H1 (cell line): Measurements from ENCODE around the gene SLC8A1. TPM values are rescaled to one million over a fixed set of nuclear protein-coding genes. Genes with fewer than 3 reads are reported as not detected.

ENCODE experiments used
- CTCF ChIA-PET: fragments of 300-600 bp; sonication (Branson Sonifier 250); formaldehyde crosslinking; loops from one replicate; lab custom pipeline; 2021; ENCODE audit not compliant: partially characterized antibody; lab: Charles Lee
- POLR2A ChIA-PET: fragments of 300-600 bp; sonication (Branson Sonifier 250); formaldehyde crosslinking; loops from one replicate; lab custom pipeline; 2021; ENCODE audit warnings: inconsistent platforms; ENCODE audit not compliant: partially characterized antibody; lab: Charles Lee
- DNase-seq, 2 experiments: peaks; one replicate each; pipeline versions ENCODE4 v3.0.0 to v3.0.0-alpha.2; 2010 to 2022; ENCODE audit warnings: low spot score in 2 of 2, low read depth in 1 of 2, mixed read lengths in 1 of 2
- FAIRE-seq: peaks from 2 replicates; lab custom pipeline; 2011; peaks lifted over from hg19 to GRCh38; lab: Jason Lieb, UNC
- H2AFZ ChIP-seq: 2 replicates; pipeline ENCODE4 v1.8.1; 2012; ENCODE audit warnings: low read length, inconsistent platforms
- H2AK5ac ChIP-seq: 2 replicates; pipeline ENCODE4 v1.6.1; 2013; ENCODE audit warnings: low read depth, low read length
- H2BK120ac ChIP-seq: replicated peaks from 2 replicates; pipeline ENCODE3; 2013; ENCODE audit warnings: low read depth, low read length, inconsistent platforms
- H2BK12ac ChIP-seq: 2 replicates; pipeline ENCODE4 v1.6.1; 2013; ENCODE audit warnings: low read depth, low read length
- H2BK15ac ChIP-seq: 2 replicates; pipeline ENCODE4 v1.6.1; 2013; ENCODE audit warnings: low read length
- H2BK20ac ChIP-seq: 2 replicates; pipeline ENCODE4 v1.6.1; 2013; ENCODE audit warnings: low read length
- H2BK5ac ChIP-seq: 2 replicates; pipeline ENCODE4 v1.6.1; 2013; ENCODE audit warnings: low read depth, low read length
- H3K14ac ChIP-seq: 2 replicates; pipeline ENCODE4 v1.6.1; 2013; ENCODE audit warnings: inconsistent platforms; ENCODE audit not compliant: insufficient read length
- H3K18ac ChIP-seq: 2 replicates; pipeline ENCODE4 v1.6.1; 2013; ENCODE audit warnings: low read length; ENCODE audit errors: extremely low read depth
- H3K23ac ChIP-seq: 2 replicates; pipeline ENCODE4 v1.6.1; 2013; ENCODE audit warnings: inconsistent platforms; ENCODE audit not compliant: insufficient read length
- H3K23me2 ChIP-seq: 2 replicates; pipeline ENCODE4 v1.6.1; 2013; ENCODE audit warnings: low read depth, low read length
- H3K27ac ChIP-seq: 2 replicates; pipeline ENCODE4 v1.6.1; 2011; ENCODE audit warnings: low read depth, low read length, inconsistent platforms
- H3K27me3 ChIP-seq, 4 experiments: replicated peaks in 1 of 4; 1 replicate in 1 of 4; 2 replicates in 3 of 4; pipeline versions ENCODE4 v1.6.1 to v1.8.1; 2011 to 2013; ENCODE audit warnings: low read length in 3 of 4, mild to moderate bottlenecking in 3 of 4, inconsistent platforms in 2 of 4, mixed read lengths in 2 of 4, moderate library complexity in 1 of 4; ENCODE audit not compliant: control insufficient read depth in 3 of 4, insufficient read depth in 3 of 4; ENCODE audit errors: extremely low read depth in 1 of 4
- H3K36me3 ChIP-seq, 4 experiments: 2 replicates each; pipeline versions ENCODE4 v1.6.1 to v1.8.1; 2011 to 2013; ENCODE audit warnings: mild to moderate bottlenecking in 4 of 4, low read length in 3 of 4, moderate library complexity in 2 of 4, control low read depth in 1 of 4, inconsistent platforms in 1 of 4; ENCODE audit not compliant: insufficient read depth in 4 of 4, control insufficient read depth in 2 of 4
- H3K4ac ChIP-seq: replicated peaks from 2 replicates; pipeline ENCODE3; 2013; ENCODE audit warnings: low read length, low read depth, mixed read lengths, inconsistent platforms; ENCODE audit not compliant: insufficient read length
- H3K4me1 ChIP-seq, 4 experiments: replicated peaks in 1 of 4; 1 replicate in 1 of 4; 2 replicates in 3 of 4; pipeline versions ENCODE4 v1.6.1 to v1.8.1; 2011 to 2013; ENCODE audit warnings: low read length in 3 of 4, inconsistent platforms in 2 of 4, mixed read lengths in 1 of 4; ENCODE audit not compliant: insufficient read depth in 4 of 4, control insufficient read depth in 3 of 4
- H3K4me2 ChIP-seq, 2 experiments: 2 replicates each; pipeline versions ENCODE4 v1.6.1 to v1.8.1; 2011 to 2013; ENCODE audit warnings: low read depth in 2 of 2, low read length in 2 of 2, control low read depth in 1 of 2, inconsistent platforms in 1 of 2, mild to moderate bottlenecking in 1 of 2; ENCODE audit not compliant: insufficient read depth in 1 of 2
- H3K4me3 ChIP-seq, 4 experiments: fragments of 200-600, 300-600 bp in 1 of 4; sonication (generic), shearing (Covaris generic), sonication (Bioruptor Twin) in 1 of 4; 2 replicates each; pipeline versions ENCODE4 v1.5.1 to v1.8.1; 2011 to 2016; ENCODE audit warnings: low read length in 4 of 4, low read depth in 3 of 4, control low read depth in 2 of 4, inconsistent platforms in 2 of 4, mild to moderate bottlenecking in 2 of 4, mixed read lengths in 1 of 4, moderate library complexity in 1 of 4; ENCODE audit not compliant: insufficient read depth in 2 of 4; ENCODE audit errors: extremely low read depth in 1 of 4
- H3K56ac ChIP-seq: replicated peaks from 2 replicates; pipeline ENCODE3; 2013; ENCODE audit warnings: low read depth, mild to moderate bottlenecking, mixed read lengths, low read length, inconsistent platforms; ENCODE audit not compliant: insufficient read length
- H3K79me1 ChIP-seq: 2 replicates; pipeline ENCODE4 v1.6.1; 2013; ENCODE audit warnings: low read depth, low read length, control low read depth
- H3K79me2 ChIP-seq, 2 experiments: 2 replicates each; pipeline versions ENCODE4 v1.6.1 to v1.8.1; 2012 to 2013; ENCODE audit warnings: low read length in 2 of 2, mild to moderate bottlenecking in 2 of 2, inconsistent platforms in 1 of 2; ENCODE audit not compliant: insufficient read depth in 2 of 2, control insufficient read depth in 1 of 2
- H3K9ac ChIP-seq, 4 experiments: replicated peaks in 1 of 4; 1 replicate in 1 of 4; 2 replicates in 3 of 4; pipeline versions ENCODE4 v1.6.1 to v1.8.1; 2011 to 2013; ENCODE audit warnings: low read depth in 3 of 4, low read length in 3 of 4, control low read depth in 2 of 4, mild to moderate bottlenecking in 2 of 4, moderate library complexity in 2 of 4, inconsistent platforms in 1 of 4; ENCODE audit errors: extremely low read depth in 1 of 4
- H3K9me3 ChIP-seq, 2 experiments: 2 replicates each; pipeline versions ENCODE4 v1.6.1 to v1.8.1; 2012 to 2013; ENCODE audit warnings: mild to moderate bottlenecking in 2 of 2, moderate library complexity in 2 of 2, control low read depth in 1 of 2, inconsistent platforms in 1 of 2, low read depth in 1 of 2, low read length in 1 of 2, mixed read lengths in 1 of 2; ENCODE audit not compliant: insufficient read depth in 2 of 2
- H4K20me1 ChIP-seq, 2 experiments: replicated peaks in 1 of 2; 2 replicates each; pipeline versions ENCODE3 to v1.8.1; 2011 to 2013; ENCODE audit warnings: inconsistent platforms in 2 of 2, low read length in 2 of 2, mild to moderate bottlenecking in 1 of 2; ENCODE audit not compliant: insufficient read depth in 2 of 2, control insufficient read depth in 1 of 2
- H4K5ac ChIP-seq: 2 replicates; pipeline ENCODE4 v1.6.1; 2013; ENCODE audit warnings: low read length, low read depth, mixed read lengths, inconsistent platforms; ENCODE audit not compliant: insufficient read length
- H4K8ac ChIP-seq: 2 replicates; pipeline ENCODE4 v1.8.0; 2013; ENCODE audit warnings: mild to moderate bottlenecking, moderate library complexity, low read length, inconsistent platforms; ENCODE audit not compliant: insufficient read depth; ENCODE audit errors: extremely low read depth
- H4K91ac ChIP-seq: replicated peaks from 2 replicates; pipeline ENCODE3; 2013; ENCODE audit warnings: low read length, mixed read lengths, inconsistent platforms; ENCODE audit not compliant: insufficient read length
- CBX8 ChIP-seq: fragments of 300-800, 300-1000 bp; sonication (generic); IDR thresholded peaks from 2 replicates; pipeline ENCODE4 v1.7.1; 2016; ENCODE audit warnings: low read depth, low read length, borderline replicate concordance
- JUND ChIP-seq: IDR thresholded peaks from 2 replicates; pipeline ENCODE4 v1.6.1; 2011; ENCODE audit warnings: mild to moderate bottlenecking, improper control_type of control experiment, low read length
- KDM1A ChIP-seq: fragments of 200-600, 300-600 bp; sonication (generic); IDR thresholded peaks from 2 replicates; pipeline ENCODE4 v1.7.1; 2016; ENCODE audit warnings: mild to moderate bottlenecking, low read length, borderline replicate concordance
- KDM4A ChIP-seq: IDR thresholded peaks from one replicate; pipeline ENCODE4 v1.7.1; 2012; ENCODE audit warnings: low read depth, mild to moderate bottlenecking, moderate library complexity, low read length, inconsistent platforms; ENCODE audit not compliant: severe bottlenecking
- POLR2AphosphoS5 ChIP-seq: IDR thresholded peaks from 2 replicates; pipeline ENCODE4 v1.6.1; 2011; ENCODE audit warnings: low read depth, low read length
- RNF2 ChIP-seq: fragments of 200-900, 300-1000 bp; sonication (generic); IDR thresholded peaks from 2 replicates; pipeline ENCODE4 v1.7.1; 2016; ENCODE audit warnings: borderline replicate concordance, low read depth, mild to moderate bottlenecking, antibody characterized with exemption, low read length; ENCODE audit not compliant: poor library complexity, severe bottlenecking; ENCODE audit errors: missing control alignments
- SP1 ChIP-seq: IDR thresholded peaks from 2 replicates; pipeline ENCODE4 v1.6.1; 2011; ENCODE audit warnings: low read depth, low read length
- USF2 ChIP-seq: IDR thresholded peaks from 2 replicates; pipeline ENCODE4 v1.6.1; 2011; ENCODE audit warnings: low read length, improper control_type of control experiment
- WGBS, 2 experiments: shearing (Covaris generic) in 1 of 2; methylation state at CpG; one replicate each; pipeline versions ENCODE4 v1.1.6 to v1.1.7; 2013 to 2015; ENCODE audit warnings: low lambda C conversion rate in 2 of 2, mixed read lengths in 2 of 2, inconsistent platforms in 1 of 2, low coverage in 1 of 2, missing lambda C conversion rate in 1 of 2; ENCODE audit not compliant: insufficient replicate concordance in 2 of 2, insufficient coverage in 1 of 2, insufficient read length in 1 of 2; ENCODE audit errors: extremely low coverage in 1 of 2, missing lambda C conversion rate in 1 of 2; 5-methylcytosine and 5-hydroxymethylcytosine counted together
- polyA plus RNA-seq, 7 experiments: library from polyadenylated mRNA; depleted of rRNA in 3 of 7; stranded (reverse) in 5 of 7; unstranded in 2 of 7; fragments of >200 nt in 5 of 7; fragments of 200-250 nt in 2 of 7; gene quantifications; 1 replicate in 5 of 7; 2 replicates in 1 of 7; 4 replicates in 1 of 7; pipeline versions ENCODE4 v1.2.1 to v1.2.3, GENCODE V29; 2011 to 2013; ENCODE audit warnings: missing spikeins in 2 of 7, mixed read lengths in 2 of 7
- total RNA-seq: library from RNA; stranded (reverse); fragmentation: NEBNext Ultra II Directional; extraction: Animal tissue kit (Norgen Biotek cat#: 25700); gene quantifications from 2 replicates; pipeline ENCODE4 v1.2.1, GENCODE V29; 2021

Gene SLC8A1
- total and polyA plus RNA-seq, 2 of the 8 experiments (the other 6 are each of a cell fraction or from before 2014, with no cell fraction given) = 0.68 to 3.6 TPM

- POLR2A ChIA-PET = no interaction called here
- 92% methylated on average over 7 of the region's 7 CpGs; no CpG with 5 or more reads in 1 of the 2 experiments for WGBS, 2 experiments
Measured at GRCh38 chr2:40289771-40290404, 162.0 kb downstream of the SLC8A1 start.

More at GRCh38 chr2:40289771-40290404, 162.0 kb downstream of the SLC8A1 start:
- Histone ChIP-seq H3K4me2 (no peak overlapping the region), H2AK5ac (no peak overlapping the region), H2BK20ac (no peak overlapping the region), H3K4me1 (no peaks in the 10 kb centered on the region), H2BK15ac (no peak overlapping the region), H3K9me3 (no peaks in the 10 kb centered on the region), H4K5ac (no peak overlapping the region), H3K56ac (no peak overlapping the region), H3K4ac (no peak overlapping the region), H3K14ac (no peak overlapping the region), H3K23ac (no peak overlapping the region), H4K8ac (no peak overlapping the region), H4K91ac (no peak overlapping the region), H3K4me3 (no peak overlapping the region), H2AFZ (no peak overlapping the region), H3K79me1 (no peaks in the 10 kb centered on the region), H3K18ac (no peak overlapping the region), H3K9ac (no peak overlapping the region), H2BK120ac (no peak overlapping the region), H3K79me2 (no peaks in the 10 kb centered on the region), H4K20me1 (no peaks in the 10 kb centered on the region), H3K23me2 (no peaks in the 10 kb centered on the region), H3K27me3 (no peaks in the 10 kb centered on the region), H2BK12ac (no peak overlapping the region), H3K36me3 (no peaks in the 10 kb centered on the region), H2BK5ac (no peak overlapping the region), H3K27ac (no peak overlapping the region)
- no peak for TF ChIP-seq POLR2AphosphoS5
- no peak for TF ChIP-seq CBX8
- no peak for TF ChIP-seq RNF2
- no peak for TF ChIP-seq SP1
- no peak for TF ChIP-seq JUND
- no peak for TF ChIP-seq USF2
- no peak for TF ChIP-seq KDM4A
- no peak for TF ChIP-seq KDM1A
- FAIRE-seq = no peak
- CTCF ChIA-PET = no interaction called here
- DNase-seq = no peak
